GM19023 (cell line): ENCODE measurements around the gene KRTAP3-3.
"Not testable (repeated sequence)": the region's sequence is repeated elsewhere in the genome, so short reads cannot be mapped to it uniquely, and the experiment has no call there.

Experiments
- ATAC-seq: cut with Tn5 transposase; IDR thresholded peaks from one replicate; pipeline ENCODE4 v1.9.1; 2021; ENCODE audit warnings: mild to moderate bottlenecking, moderate library complexity; ENCODE audit not compliant: unreplicated experiment

The KRTAP3-3 gene

GRCh38 chr17:41008811-41009210 lies 14.8 kb upstream of the KRTAP3-3 start, which contains the start of gene KRTAP3-1:
Gene KRTAP3-1 (minus strand): TSS chr17:41009128. CDS start chr17:41009074, 54 bp downstream.
- ATAC-seq, result no peak

GRCh38 chr17:41004397-41004796 lies 10.4 kb upstream of the KRTAP3-3 start:
- ATAC-seq, result no peak

DNA sequence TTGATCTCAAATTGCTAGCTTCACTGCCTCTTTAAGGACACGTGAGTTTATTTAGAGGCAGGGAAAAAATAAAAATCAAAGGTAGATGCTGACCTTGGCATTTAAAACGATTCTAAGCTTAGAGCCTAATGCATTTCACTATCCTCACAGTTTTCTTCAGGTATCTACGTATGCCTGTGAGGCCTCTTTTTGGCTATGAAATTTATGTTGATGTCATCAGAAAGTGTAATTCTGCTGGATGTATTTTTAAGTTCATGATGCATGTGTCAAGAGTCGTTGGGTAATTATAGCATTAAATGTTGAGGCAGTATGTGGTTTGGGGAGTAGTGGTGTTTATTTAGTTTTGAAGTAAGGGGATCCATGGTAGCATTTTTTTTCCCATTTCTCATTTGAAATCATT lies 10.0 kb upstream of the KRTAP3-3 start:
- ATAC-seq, result no peak

DNA sequence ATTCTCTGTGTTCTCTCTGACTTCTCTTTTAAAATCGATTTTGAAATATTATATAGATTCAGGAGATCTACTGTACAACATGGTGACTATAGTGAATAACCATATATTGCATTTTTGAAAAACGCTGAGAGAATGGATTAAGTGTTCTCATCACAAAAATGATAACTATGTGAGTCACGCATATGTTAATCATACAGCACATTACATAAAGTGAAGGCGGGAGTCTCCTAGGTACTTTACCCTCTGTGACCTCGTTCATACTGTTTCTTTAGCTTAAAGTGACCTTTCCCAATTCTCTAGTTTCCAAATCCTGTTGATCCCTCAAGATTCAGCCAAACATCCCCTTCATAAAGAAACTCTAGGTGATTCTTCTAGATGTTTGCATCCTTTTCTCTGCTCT lies 8.8 kb upstream of the KRTAP3-3 start:
- ATAC-seq, result no peak

DNA sequence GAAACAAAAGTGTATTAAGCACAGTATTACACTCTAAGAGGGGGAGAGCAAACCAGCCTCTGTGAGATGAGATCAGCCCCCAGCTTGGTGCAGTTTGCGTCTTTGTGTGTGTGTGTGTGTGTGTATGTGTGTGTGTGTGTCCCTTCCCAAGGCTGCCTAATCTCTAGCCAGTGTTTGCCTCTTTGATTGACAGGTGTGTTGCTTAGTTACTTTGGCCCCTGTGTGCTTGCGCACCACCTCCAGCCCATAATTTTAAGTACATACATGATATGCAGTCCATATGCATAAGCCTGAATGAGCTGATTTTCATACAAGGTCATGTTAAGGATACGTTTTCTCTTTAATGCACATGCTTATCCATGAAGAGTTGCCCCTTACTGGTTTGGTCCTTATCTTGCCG lies 7.8 kb upstream of the KRTAP3-3 start:
- no peak for ATAC-seq

GRCh38 chr17:40999563-40999962 lies 5.6 kb upstream of the KRTAP3-3 start, which contains the start of gene KRTAP3-2:
Gene KRTAP3-2 (minus strand): TSS chr17:40999906. CDS start chr17:40999853, 53 bp downstream.
- ATAC-seq, result not testable (repeated sequence)

DNA sequence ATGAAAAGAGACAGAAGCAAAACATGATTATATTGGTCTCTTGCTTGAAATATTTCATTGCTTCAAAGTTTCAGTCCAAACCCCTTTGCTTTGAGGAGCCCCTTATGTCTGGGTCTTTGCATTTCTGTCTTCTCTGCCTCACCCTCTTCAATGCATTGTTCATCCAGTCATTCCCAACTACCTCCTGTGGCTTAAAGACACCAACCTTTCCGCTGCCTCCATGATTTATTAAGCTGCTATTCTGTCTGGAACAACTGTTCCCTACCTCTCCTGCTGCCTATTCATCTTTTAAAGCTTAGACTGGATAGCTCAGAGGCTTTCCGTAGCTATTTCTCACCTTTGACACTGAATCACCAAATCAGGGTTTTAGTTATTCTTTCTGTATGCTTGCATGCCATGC lies 3.4 kb upstream of the KRTAP3-3 start:
- ATAC-seq, result no peak

DNA sequence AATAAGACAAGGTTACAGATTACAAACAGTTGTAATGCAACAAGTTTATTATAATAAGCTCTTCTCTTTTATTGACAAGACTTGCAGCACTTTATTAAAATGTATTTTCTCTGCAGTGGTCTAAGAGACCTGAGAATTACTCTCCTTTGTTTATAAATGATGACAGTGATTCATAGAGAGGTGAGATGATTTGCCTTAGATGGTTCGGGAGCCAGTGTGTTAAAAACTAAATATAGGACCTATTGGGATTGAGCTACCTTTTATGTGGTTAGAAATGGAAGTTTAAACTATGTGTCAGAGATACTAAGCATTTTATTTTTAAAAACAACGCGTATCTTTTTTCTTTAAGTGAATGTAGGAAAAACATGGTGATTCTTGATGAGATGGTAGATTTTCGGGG lies 2.9 kb upstream of the KRTAP3-3 start:
- ATAC-seq, result no peak

- ATAC-seq, result no peak
Observed at GRCh38 chr17:40995116-40995515, 1.2 kb upstream of the KRTAP3-3 start.

DNA sequence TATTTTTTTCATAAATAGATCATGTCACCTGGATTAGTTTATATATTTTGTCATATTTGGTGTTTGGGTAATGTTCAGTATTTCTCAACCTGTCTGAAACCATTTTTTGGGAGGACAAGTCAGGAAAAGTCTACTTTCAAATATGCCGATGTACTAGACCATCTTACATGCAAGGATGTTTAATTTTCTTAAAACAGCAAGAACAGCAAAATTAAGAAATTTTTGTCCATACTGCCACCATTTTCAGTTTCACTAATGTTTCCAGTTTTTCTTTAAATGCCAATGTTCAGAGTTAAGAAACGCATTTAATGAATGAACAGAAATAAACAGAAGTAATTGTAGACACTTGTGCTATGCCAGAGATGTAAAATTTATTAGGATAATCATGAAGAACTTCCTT lies 880 bp downstream of the KRTAP3-3 start:
- no peak for ATAC-seq

- no peak for ATAC-seq
Observed at GRCh38 chr17:40992666-40993065, 1.3 kb downstream of the KRTAP3-3 start.

GRCh38 chr17:40986920-40987319 lies 7.0 kb downstream of the KRTAP3-3 start:
- ATAC-seq, result no peak

GRCh38 chr17:40984226-40984625 lies 9.7 kb downstream of the KRTAP3-3 start, which contains the start of gene KRT40:
Gene KRT40 (minus strand): TSS chr17:40984326. CDS start chr17:40984273, 53 bp downstream.
- ATAC-seq, result no peak

- ATAC-seq, result no peak
Observed at GRCh38 chr17:40981115-40981514, 12.8 kb downstream of the KRTAP3-3 start.

- no peak for ATAC-seq
Observed at GRCh38 chr17:40980596-40980995, 13.4 kb downstream of the KRTAP3-3 start.

- no peak for ATAC-seq
Observed at GRCh38 chr17:40980117-40980516, 13.8 kb downstream of the KRTAP3-3 start.

GRCh38 chr17:40978575-40979151 lies 15.3 kb downstream of the KRTAP3-3 start:
- ATAC-seq, result no peak

- no peak for ATAC-seq
Observed at GRCh38 chr17:40975516-40975915, 18.4 kb downstream of the KRTAP3-3 start.

- no peak for ATAC-seq
Observed at GRCh38 chr17:40974366-40974765, 19.6 kb downstream of the KRTAP3-3 start.

DNA sequence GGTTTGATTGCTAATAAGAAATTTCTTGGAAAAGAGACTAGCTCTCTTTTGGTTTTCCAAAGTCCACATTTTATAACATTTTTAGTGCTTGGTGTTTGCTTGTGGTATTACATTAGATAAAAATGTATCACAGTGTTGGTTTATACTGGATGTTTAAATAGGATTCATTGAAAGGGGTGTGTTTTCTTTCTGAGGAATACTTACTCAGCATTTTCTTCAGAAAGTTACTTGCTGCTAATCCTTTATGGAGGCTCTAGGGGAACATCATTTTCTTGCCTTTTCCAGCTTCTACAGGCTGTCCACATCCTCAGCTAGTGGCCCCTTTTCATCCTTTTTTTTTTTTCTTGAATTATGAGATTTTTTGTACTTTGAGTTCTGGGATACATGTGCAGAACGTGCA lies 26.4 kb downstream of the KRTAP3-3 start:
- no peak for ATAC-seq

GRCh38 chr17:40966848-40967247 lies 27.1 kb downstream of the KRTAP3-3 start, which contains the start of gene KRT39:
Gene KRT39 (minus strand): TSS chr17:40966948. CDS start chr17:40966856, 92 bp downstream.
- ATAC-seq, result no peak

DNA sequence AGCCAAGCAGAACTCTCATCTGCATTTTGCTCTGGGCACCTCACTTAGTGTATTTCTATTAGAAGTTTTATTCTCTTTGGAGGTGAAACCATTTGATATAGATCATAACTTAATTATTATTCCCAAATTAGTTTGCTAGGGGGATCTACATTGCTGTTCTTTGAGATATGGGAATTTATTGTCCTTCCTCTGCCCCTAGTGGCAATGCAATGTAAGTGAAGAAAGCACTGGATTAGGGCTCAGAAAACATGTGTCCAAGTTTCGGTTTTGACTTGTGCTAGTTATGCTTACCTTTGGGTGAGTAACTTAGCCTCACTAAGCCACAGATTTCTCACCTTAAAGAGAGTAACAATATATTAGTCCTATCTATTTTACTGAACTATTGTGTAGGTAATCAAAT lies 30.1 kb downstream of the KRTAP3-3 start:
- no peak for ATAC-seq

- no peak for ATAC-seq
Observed at GRCh38 chr17:40962059-40962561, 31.9 kb downstream of the KRTAP3-3 start.
